Measurements from ENCODE around the gene TERT.
A peak's percentile ranks its signal among the peaks of the same experiment; 100 is the strongest.

GRCh38 chr5:1208743-1209488 is 86.0 kb downstream of the TERT start:
- TF ChIP-seq, protein P1, sequence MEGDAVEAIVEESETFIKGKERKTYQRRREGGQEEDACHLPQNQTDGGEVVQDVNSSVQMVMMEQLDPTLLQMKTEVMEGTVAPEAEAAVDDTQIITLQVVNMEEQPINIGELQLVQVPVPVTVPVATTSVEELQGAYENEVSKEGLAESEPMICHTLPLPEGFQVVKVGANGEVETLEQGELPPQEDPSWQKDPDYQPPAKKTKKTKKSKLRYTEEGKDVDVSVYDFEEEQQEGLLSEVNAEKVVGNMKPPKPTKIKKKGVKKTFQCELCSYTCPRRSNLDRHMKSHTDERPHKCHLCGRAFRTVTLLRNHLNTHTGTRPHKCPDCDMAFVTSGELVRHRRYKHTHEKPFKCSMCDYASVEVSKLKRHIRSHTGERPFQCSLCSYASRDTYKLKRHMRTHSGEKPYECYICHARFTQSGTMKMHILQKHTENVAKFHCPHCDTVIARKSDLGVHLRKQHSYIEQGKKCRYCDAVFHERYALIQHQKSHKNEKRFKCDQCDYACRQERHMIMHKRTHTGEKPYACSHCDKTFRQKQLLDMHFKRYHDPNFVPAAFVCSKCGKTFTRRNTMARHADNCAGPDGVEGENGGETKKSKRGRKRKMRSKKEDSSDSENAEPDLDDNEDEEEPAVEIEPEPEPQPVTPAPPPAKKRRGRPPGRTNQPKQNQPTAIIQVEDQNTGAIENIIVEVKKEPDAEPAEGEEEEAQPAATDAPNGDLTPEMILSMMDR (conservative IDR thresholded peaks at IDR 0.05; ENCODE audit: low read depth, low read length), result peak; percentile 38
- TF ChIP-seq FOS (IDR thresholded peaks at IDR 0.05; ENCODE audit: low read depth, low read length), result no peak
- TF ChIP-seq CEBPB (IDR thresholded peaks at IDR 0.05; ENCODE audit: low read depth, low read length), result no peak
- TF ChIP-seq POLR2A (IDR thresholded peaks at IDR 0.05; ENCODE audit: low read depth, low read length), result no peak
- TF ChIP-seq CHD1 (IDR thresholded peaks at IDR 0.05; ENCODE audit: low read depth, low read length), result no peak
- peak; percentile 35; the same call in 1 of the 2 replicates for TF ChIP-seq SMC3 (IDR thresholded peaks at IDR 0.05; ENCODE audit: low read depth, low read length)
- no peak for TF ChIP-seq MXI1 (IDR thresholded peaks at IDR 0.05; ENCODE audit: borderline replicate concordance, low read depth, low read length)
- peak; percentile 46 for TF ChIP-seq RAD21 (IDR thresholded peaks at IDR 0.05; ENCODE audit: low read length)
- no peak for TF ChIP-seq RFX5 (IDR thresholded peaks at IDR 0.05; ENCODE audit: low read depth, low read length)
- no peak for TF ChIP-seq RCOR1 (IDR thresholded peaks at IDR 0.05; ENCODE audit: insufficient replicate concordance, low read length)
- no peak for TF ChIP-seq USF2 (IDR thresholded peaks at IDR 0.05; ENCODE audit: low read depth, low read length)
